Central memory CD8-positive, alpha-beta T cell (primary cell): Measurements from ENCODE around the gene SECISBP2L.

Experiments
- ATAC-seq: fragments of 150-1000 bp; cut with Tn5 transposase; replicated peaks from 2 replicates; pipeline ENCODE4 v1.10.0; 2022; ENCODE audit warnings: mild to moderate bottlenecking, moderate FRiP score, moderate number of reproducible peaks; ENCODE audit not compliant: poor library complexity, severe bottlenecking; ENCODE audit errors: extremely low read depth
- DNase-seq, 2 donors: peaks; one replicate each; pipeline ENCODE4 v3.0.0; 2021; ENCODE audit warnings: low spot score in 2 of 2
- H3K27ac Mint-ChIP-seq: one replicate; pipeline ENCODE4 v1.8.0; 2022; ENCODE audit warnings: low read depth, mild to moderate bottlenecking, moderate library complexity, mixed read lengths
- H3K27me3 Mint-ChIP-seq: one replicate; pipeline ENCODE4 v1.8.0; 2022; ENCODE audit warnings: mixed read lengths
- H3K36me3 Mint-ChIP-seq: one replicate; pipeline ENCODE4 v1.8.0; 2022; ENCODE audit warnings: mild to moderate bottlenecking, moderate library complexity, mixed read lengths; ENCODE audit not compliant: insufficient read depth
- H3K4me1 Mint-ChIP-seq: one replicate; pipeline ENCODE4 v1.8.0; 2022; ENCODE audit warnings: mixed read lengths
- H3K4me3 Mint-ChIP-seq: one replicate; pipeline ENCODE4 v1.8.0; 2022; ENCODE audit warnings: mild to moderate bottlenecking, moderate library complexity, mixed read lengths
- H3K9me3 Mint-ChIP-seq: one replicate; pipeline ENCODE4 v1.8.0; 2022; ENCODE audit warnings: mixed read lengths

SECISBP2L gene

GRCh38 chr15:49024840-49025239 is 21.4 kb downstream of the SECISBP2L start:
- Mint-ChIP-seq H3K27me3 (no peaks in the 10 kb centered on the region), H3K4me1 (no peaks in the 10 kb centered on the region), H3K27ac (no peak overlapping the region), H3K9me3 (no peaks in the 10 kb centered on the region), H3K4me3 (no peak overlapping the region), H3K36me3 (peaks cover 40% of the 10 kb centered on the region)
- no peak for ATAC-seq
- DNase-seq: no peak

- Mint-ChIP-seq H3K27ac (no peak overlapping the region), H3K27me3 (no peaks in the 10 kb centered on the region), H3K4me1 (no peaks in the 10 kb centered on the region), H3K4me3 (no peak overlapping the region), H3K36me3 (peaks cover 32% of the 10 kb centered on the region), H3K9me3 (no peaks in the 10 kb centered on the region)
- no peak for ATAC-seq
- no peak for DNase-seq
Measured at GRCh38 chr15:49023354-49023753, 22.9 kb downstream of the SECISBP2L start.

DNA sequence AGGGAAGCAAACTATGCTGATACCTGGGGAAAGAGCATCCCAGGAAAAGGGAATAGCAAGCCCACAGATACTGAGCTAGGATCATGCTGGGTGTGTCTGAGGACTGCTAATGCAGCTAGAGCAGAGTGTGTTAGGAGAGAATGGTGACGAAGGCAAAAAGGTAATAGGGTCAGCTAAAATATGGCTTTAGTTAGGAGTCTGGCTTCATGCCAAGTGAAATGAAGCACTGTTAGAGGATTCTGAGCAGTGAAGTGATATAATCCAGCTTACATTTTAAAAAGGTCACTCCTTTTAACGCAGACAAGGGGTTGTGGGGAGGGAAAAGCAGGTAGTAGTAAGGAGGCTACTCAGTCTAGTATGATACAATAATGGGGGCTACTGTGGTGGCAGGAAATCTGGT is 30.4 kb downstream of the SECISBP2L start:
- no peaks in the 10 kb centered on the region for H3K9me3 Mint-ChIP-seq
- no peak overlapping the region for H3K4me3 Mint-ChIP-seq
- H3K27me3 Mint-ChIP-seq: no peaks in the 10 kb centered on the region
- H3K27ac Mint-ChIP-seq: no peak overlapping the region
- ATAC-seq (no peak), DNase-seq (no peak)
- peaks cover 38% of the 10 kb centered on the region for H3K36me3 Mint-ChIP-seq
- H3K4me1 Mint-ChIP-seq: no peaks in the 10 kb centered on the region

DNA sequence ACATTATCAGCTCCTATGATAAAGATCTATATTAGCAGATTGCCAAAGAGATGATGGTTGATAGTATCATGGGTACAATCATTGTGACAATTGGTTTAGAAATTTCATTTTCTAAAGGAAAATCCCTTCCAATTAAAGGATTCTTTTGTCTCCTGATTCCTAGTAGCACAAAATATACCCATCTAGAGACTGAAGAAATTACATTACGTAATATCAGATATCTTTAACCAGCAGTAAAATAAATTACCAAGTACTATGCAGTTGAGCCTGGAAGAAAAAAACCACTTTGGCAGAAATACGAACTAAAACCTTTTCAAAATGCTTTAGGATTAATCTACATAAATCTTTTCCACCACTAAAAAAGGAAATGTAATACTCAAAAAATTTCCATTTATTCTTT is 46.9 kb downstream of the SECISBP2L start:
- DNase-seq (no peak), ATAC-seq (no peak)
- peaks cover 3% of the 10 kb centered on the region for H3K9me3 Mint-ChIP-seq
- H3K27me3 Mint-ChIP-seq: no peaks in the 10 kb centered on the region
- H3K36me3 Mint-ChIP-seq: peaks cover 33% of the 10 kb centered on the region
- no peak overlapping the region for H3K4me3 Mint-ChIP-seq
- H3K4me1 Mint-ChIP-seq: no peaks in the 10 kb centered on the region
- H3K27ac Mint-ChIP-seq: no peak overlapping the region

DNA sequence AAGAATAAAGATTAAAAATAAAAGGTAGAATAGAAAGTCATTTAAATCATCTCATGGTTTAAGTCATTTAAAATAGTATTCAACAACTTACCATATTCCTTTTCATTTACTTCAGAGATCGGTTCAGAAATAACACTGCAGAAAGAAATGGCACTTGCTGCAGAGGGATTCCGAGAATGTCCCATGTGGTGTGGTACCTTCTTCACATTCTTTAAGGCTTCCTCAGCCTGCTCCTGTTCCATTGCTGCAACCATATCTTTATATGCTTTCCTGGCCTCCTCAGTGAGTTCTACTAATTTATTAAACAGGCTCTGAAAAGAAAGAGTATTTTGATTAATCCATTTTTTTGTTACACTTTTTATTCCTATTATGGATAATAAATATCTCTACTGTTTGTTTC is 50.0 kb downstream of the SECISBP2L start:
- Mint-ChIP-seq H3K4me3 (no peak overlapping the region), H3K4me1 (no peaks in the 10 kb centered on the region), H3K27ac (no peak overlapping the region), H3K9me3 (no peaks in the 10 kb centered on the region), H3K27me3 (no peaks in the 10 kb centered on the region), H3K36me3 (peaks cover 39% of the 10 kb centered on the region)
- DNase-seq (no peak), ATAC-seq (no peak)

GRCh38 chr15:48993380-48993779 is 52.9 kb downstream of the SECISBP2L start:
- Mint-ChIP-seq H3K4me3 (no peak overlapping the region), H3K27ac (peak overlapping the region; percentile 46), H3K9me3 (no peaks in the 10 kb centered on the region), H3K4me1 (no peaks in the 10 kb centered on the region), H3K27me3 (no peaks in the 10 kb centered on the region), H3K36me3 (peaks cover 33% of the 10 kb centered on the region)
- ATAC-seq: no peak
- no peak for DNase-seq

DNA sequence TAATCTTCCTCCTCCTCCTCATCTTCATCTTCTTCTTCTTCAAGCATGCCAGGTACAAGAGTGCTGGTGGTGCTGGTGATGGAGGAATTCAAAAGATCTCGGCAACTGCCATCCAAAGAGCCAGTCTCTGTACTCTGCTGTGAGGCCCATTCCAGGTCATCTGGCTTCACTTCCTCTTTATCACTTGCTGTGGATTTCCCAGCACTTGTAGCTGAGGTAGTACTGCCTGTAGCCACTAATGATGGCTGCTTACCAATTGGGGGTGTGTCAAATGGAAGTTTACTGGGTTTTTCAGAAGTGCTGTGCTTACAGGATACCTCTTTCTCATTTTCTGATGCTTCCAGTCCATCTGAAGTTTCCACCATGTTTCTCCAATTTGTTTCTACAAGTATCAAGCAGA is 53.7 kb downstream of the SECISBP2L start:
- Mint-ChIP-seq H3K4me1 (no peaks in the 10 kb centered on the region), H3K9me3 (no peaks in the 10 kb centered on the region), H3K27me3 (no peaks in the 10 kb centered on the region), H3K4me3 (no peak overlapping the region), H3K36me3 (peaks cover 35% of the 10 kb centered on the region), H3K27ac (peak overlapping the region; percentile 46)
- DNase-seq: no peak
- no peak for ATAC-seq

- Mint-ChIP-seq H3K4me1 (no peaks in the 10 kb centered on the region), H3K27me3 (no peaks in the 10 kb centered on the region), H3K27ac (no peak overlapping the region), H3K4me3 (no peak overlapping the region), H3K36me3 (peaks cover 30% of the 10 kb centered on the region), H3K9me3 (no peaks in the 10 kb centered on the region)
- ATAC-seq (no peak), DNase-seq (no peak)
Measured at GRCh38 chr15:48992096-48992495, 54.1 kb downstream of the SECISBP2L start.

- H3K4me1 Mint-ChIP-seq: no peaks in the 10 kb centered on the region
- no peak for DNase-seq
- peaks cover 14% of the 10 kb centered on the region for H3K36me3 Mint-ChIP-seq
- no peak for ATAC-seq
- H3K27ac Mint-ChIP-seq: no peak overlapping the region
- no peak overlapping the region for H3K4me3 Mint-ChIP-seq
- no peaks in the 10 kb centered on the region for H3K27me3 Mint-ChIP-seq
- H3K9me3 Mint-ChIP-seq: no peaks in the 10 kb centered on the region
Measured at GRCh38 chr15:48989170-48989569, 57.1 kb downstream of the SECISBP2L start.

DNA sequence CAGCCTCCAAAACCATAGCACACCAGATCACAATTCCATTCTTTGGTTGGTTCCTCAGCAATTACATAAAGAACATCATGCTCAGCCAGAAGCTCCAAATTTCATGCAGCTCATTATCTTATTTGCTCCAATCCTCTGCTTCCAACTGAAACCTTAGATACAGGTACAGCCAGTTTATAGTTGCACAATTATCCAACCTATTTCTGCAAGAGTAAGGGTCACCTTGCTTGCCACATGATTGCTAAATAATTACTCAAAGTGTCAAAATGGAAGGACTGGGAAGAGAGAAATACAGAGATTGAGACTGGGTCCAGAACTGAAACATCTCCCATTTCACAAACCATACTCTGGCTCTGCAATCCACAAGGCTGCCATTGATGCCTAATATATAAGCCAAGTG is 59.1 kb downstream of the SECISBP2L start:
- DNase-seq (no peak), ATAC-seq (no peak)
- H3K4me1 Mint-ChIP-seq: no peaks in the 10 kb centered on the region
- peaks cover 6% of the 10 kb centered on the region for H3K27me3 Mint-ChIP-seq
- H3K36me3 Mint-ChIP-seq: peaks cover 10% of the 10 kb centered on the region
- H3K4me3 Mint-ChIP-seq: no peak overlapping the region
- no peak overlapping the region for H3K27ac Mint-ChIP-seq
- H3K9me3 Mint-ChIP-seq: no peaks in the 10 kb centered on the region

DNA sequence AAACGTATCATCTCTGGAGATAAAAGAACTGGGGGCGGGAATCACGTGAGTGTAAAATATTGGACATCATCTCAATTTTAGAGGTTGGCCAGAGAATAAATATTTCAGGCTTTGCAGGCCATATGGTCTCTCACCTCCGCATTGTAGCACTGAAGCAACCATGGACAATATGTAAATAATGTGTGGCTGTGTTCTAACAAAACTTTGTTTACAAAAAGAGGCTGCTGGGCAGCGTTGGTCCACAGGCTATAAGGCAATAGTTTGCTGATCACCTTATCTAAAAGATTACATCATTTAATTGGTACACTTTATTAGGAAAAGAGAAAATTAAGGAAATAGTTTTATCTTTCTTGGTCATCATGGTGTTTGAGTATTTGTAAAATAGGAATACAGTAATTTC is 60.0 kb downstream of the SECISBP2L start:
- peaks cover 15% of the 10 kb centered on the region for H3K27me3 Mint-ChIP-seq
- no peak for ATAC-seq
- H3K4me1 Mint-ChIP-seq: no peaks in the 10 kb centered on the region
- peaks cover 7% of the 10 kb centered on the region for H3K36me3 Mint-ChIP-seq
- H3K9me3 Mint-ChIP-seq: no peaks in the 10 kb centered on the region
- H3K27ac Mint-ChIP-seq: no peak overlapping the region
- DNase-seq: no peak
- H3K4me3 Mint-ChIP-seq: no peak overlapping the region

GRCh38 chr15:48985516-48985915 is 60.7 kb downstream of the SECISBP2L start:
- Mint-ChIP-seq H3K27me3 (peaks cover 22% of the 10 kb centered on the region), H3K4me3 (no peak overlapping the region), H3K9me3 (no peaks in the 10 kb centered on the region), H3K36me3 (peaks cover 7% of the 10 kb centered on the region), H3K27ac (no peak overlapping the region), H3K4me1 (no peaks in the 10 kb centered on the region)
- DNase-seq (no peak), ATAC-seq (no peak)

DNA sequence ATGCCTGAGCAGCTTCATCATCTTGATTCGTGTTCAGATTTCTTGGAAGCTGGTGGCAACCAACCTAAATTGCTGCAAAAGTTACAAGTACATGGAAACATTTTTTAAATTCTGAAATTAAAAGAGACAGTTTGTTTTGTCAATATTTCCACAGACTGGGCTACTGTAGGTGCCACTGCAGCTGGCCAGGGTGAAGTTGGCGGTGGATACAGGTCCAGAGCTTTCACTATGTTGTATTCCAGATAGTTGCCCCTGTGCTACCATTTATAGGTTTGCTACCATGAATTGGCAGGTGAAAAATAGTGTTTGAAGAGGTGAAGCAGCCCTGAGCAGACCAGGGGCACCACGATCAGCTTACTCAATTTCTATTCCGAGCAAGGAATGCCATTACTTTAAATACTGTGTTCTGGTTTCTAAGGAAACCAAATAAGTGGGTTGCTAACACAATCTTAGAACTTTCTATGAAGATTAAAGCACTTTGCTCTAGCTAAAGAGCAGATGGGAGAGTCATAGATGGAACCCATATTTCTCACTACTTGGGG is 61.4 kb downstream of the SECISBP2L start:
- no peak overlapping the region for H3K27ac Mint-ChIP-seq

More for the DNA sequence above, 61.4 kb downstream of the SECISBP2L start:
- Mint-ChIP-seq H3K4me3 (no peak overlapping the region), H3K27me3 (peaks cover 29% of the 10 kb centered on the region), H3K36me3 (peaks cover 6% of the 10 kb centered on the region), H3K9me3 (no peaks in the 10 kb centered on the region), H3K4me1 (no peaks in the 10 kb centered on the region)
- no peak for ATAC-seq
- no peak for DNase-seq
